Measurements from ENCODE around the gene TLCD1. TPM values are rescaled to one million over a fixed set of nuclear protein-coding genes. Genes with fewer than 3 reads are reported as not detected.

Gene TLCD1
- total RNA-seq, 1 donor, result 8.2 TPM

- no peak for TF ChIP-seq CTCF (IDR thresholded peaks at IDR 0.05; ENCODE audit: insufficient read depth, low read depth, low read length)
Measured at GRCh38 chr17:28751600-28752366, 25.8 kb upstream of the TLCD1 start.

GRCh38 chr17:28750178-28751047 lies 24.4 kb upstream of the TLCD1 start:
- H3K4me3 ChIP-seq (ENCODE audit: low read depth, low read length), result no peak overlapping the region
- peak; percentile 99 for TF ChIP-seq CTCF (IDR thresholded peaks at IDR 0.05; ENCODE audit: insufficient read depth, low read depth, low read length)
- peak; percentile 94 for DNase-seq (ENCODE audit: low read depth)

More at GRCh38 chr17:28751600-28752366, 25.8 kb upstream of the TLCD1 start:
- DNase-seq (ENCODE audit: low read depth), result no peak
- H3K4me3 ChIP-seq (ENCODE audit: low read depth, low read length), result no peak overlapping the region

GRCh38 chr17:28749516-28750177 lies 23.6 kb upstream of the TLCD1 start:
- no peak overlapping the region for H3K4me3 ChIP-seq (ENCODE audit: low read depth, low read length)
- DNase-seq (ENCODE audit: low read depth), result no peak
- no peak for TF ChIP-seq CTCF (IDR thresholded peaks at IDR 0.05; ENCODE audit: insufficient read depth, low read depth, low read length)

GRCh38 chr17:28748852-28749515 lies 23.0 kb upstream of the TLCD1 start:
- peak; percentile 48 for DNase-seq (ENCODE audit: low read depth)
- no peak for TF ChIP-seq CTCF (IDR thresholded peaks at IDR 0.05; ENCODE audit: insufficient read depth, low read depth, low read length)
- H3K4me3 ChIP-seq (ENCODE audit: low read depth, low read length), result no peak overlapping the region

- H3K4me3 ChIP-seq (ENCODE audit: low read depth, low read length), result no peak overlapping the region
- no peak for DNase-seq (ENCODE audit: low read depth)
- no peak for TF ChIP-seq CTCF (IDR thresholded peaks at IDR 0.05; ENCODE audit: insufficient read depth, low read depth, low read length)
Measured at GRCh38 chr17:28747801-28748750, 22.0 kb upstream of the TLCD1 start.

Data from fibroblast of villous mesenchyme (primary cell).